H1 (cell line): ENCODE measurements around the gene NFKBIL1. TPM values are rescaled to one million over a fixed set of nuclear protein-coding genes. Genes with fewer than 3 reads are reported as not detected.

Experiments
- CTCF ChIA-PET: fragments of 300-600 bp; sonication (Branson Sonifier 250); formaldehyde crosslinking; loops from one replicate; lab custom pipeline; 2021; ENCODE audit not compliant: partially characterized antibody; lab: Charles Lee
- POLR2A ChIA-PET: fragments of 300-600 bp; sonication (Branson Sonifier 250); formaldehyde crosslinking; loops from one replicate; lab custom pipeline; 2021; ENCODE audit warnings: inconsistent platforms; ENCODE audit not compliant: partially characterized antibody; lab: Charles Lee
- DNase-seq, 2 experiments: peaks; one replicate each; pipeline versions ENCODE4 v3.0.0 to v3.0.0-alpha.2; 2010 to 2022; ENCODE audit warnings: low spot score in 2 of 2, low read depth in 1 of 2, mixed read lengths in 1 of 2
- FAIRE-seq: peaks from 2 replicates; lab custom pipeline; 2011; peaks lifted over from hg19 to GRCh38; lab: Jason Lieb, UNC
- H2AFZ ChIP-seq: 2 replicates; pipeline ENCODE4 v1.8.1; 2012; ENCODE audit warnings: low read length, inconsistent platforms
- H2AK5ac ChIP-seq: 2 replicates; pipeline ENCODE4 v1.6.1; 2013; ENCODE audit warnings: low read depth, low read length
- H2BK120ac ChIP-seq: replicated peaks from 2 replicates; pipeline ENCODE3; 2013; ENCODE audit warnings: low read depth, low read length, inconsistent platforms
- H2BK12ac ChIP-seq: 2 replicates; pipeline ENCODE4 v1.6.1; 2013; ENCODE audit warnings: low read depth, low read length
- H2BK15ac ChIP-seq: 2 replicates; pipeline ENCODE4 v1.6.1; 2013; ENCODE audit warnings: low read length
- H2BK20ac ChIP-seq: 2 replicates; pipeline ENCODE4 v1.6.1; 2013; ENCODE audit warnings: low read length
- H2BK5ac ChIP-seq: 2 replicates; pipeline ENCODE4 v1.6.1; 2013; ENCODE audit warnings: low read depth, low read length
- H3K14ac ChIP-seq: 2 replicates; pipeline ENCODE4 v1.6.1; 2013; ENCODE audit warnings: inconsistent platforms; ENCODE audit not compliant: insufficient read length
- H3K18ac ChIP-seq: 2 replicates; pipeline ENCODE4 v1.6.1; 2013; ENCODE audit warnings: low read length; ENCODE audit errors: extremely low read depth
- H3K23ac ChIP-seq: 2 replicates; pipeline ENCODE4 v1.6.1; 2013; ENCODE audit warnings: inconsistent platforms; ENCODE audit not compliant: insufficient read length
- H3K23me2 ChIP-seq: 2 replicates; pipeline ENCODE4 v1.6.1; 2013; ENCODE audit warnings: low read depth, low read length
- H3K27ac ChIP-seq: 2 replicates; pipeline ENCODE4 v1.6.1; 2011; ENCODE audit warnings: low read depth, low read length, inconsistent platforms
- H3K27me3 ChIP-seq, 4 experiments: replicated peaks in 1 of 4; 1 replicate in 1 of 4; 2 replicates in 3 of 4; pipeline versions ENCODE4 v1.6.1 to v1.8.1; 2011 to 2013; ENCODE audit warnings: low read length in 3 of 4, mild to moderate bottlenecking in 3 of 4, inconsistent platforms in 2 of 4, mixed read lengths in 2 of 4, moderate library complexity in 1 of 4; ENCODE audit not compliant: control insufficient read depth in 3 of 4, insufficient read depth in 3 of 4; ENCODE audit errors: extremely low read depth in 1 of 4
- H3K36me3 ChIP-seq, 4 experiments: 2 replicates each; pipeline versions ENCODE4 v1.6.1 to v1.8.1; 2011 to 2013; ENCODE audit warnings: mild to moderate bottlenecking in 4 of 4, low read length in 3 of 4, moderate library complexity in 2 of 4, control low read depth in 1 of 4, inconsistent platforms in 1 of 4; ENCODE audit not compliant: insufficient read depth in 4 of 4, control insufficient read depth in 2 of 4
- H3K4ac ChIP-seq: replicated peaks from 2 replicates; pipeline ENCODE3; 2013; ENCODE audit warnings: low read length, low read depth, mixed read lengths, inconsistent platforms; ENCODE audit not compliant: insufficient read length
- H3K4me1 ChIP-seq, 4 experiments: replicated peaks in 1 of 4; 1 replicate in 1 of 4; 2 replicates in 3 of 4; pipeline versions ENCODE4 v1.6.1 to v1.8.1; 2011 to 2013; ENCODE audit warnings: low read length in 3 of 4, inconsistent platforms in 2 of 4, mixed read lengths in 1 of 4; ENCODE audit not compliant: insufficient read depth in 4 of 4, control insufficient read depth in 3 of 4
- H3K4me2 ChIP-seq, 2 experiments: 2 replicates each; pipeline versions ENCODE4 v1.6.1 to v1.8.1; 2011 to 2013; ENCODE audit warnings: low read depth in 2 of 2, low read length in 2 of 2, control low read depth in 1 of 2, inconsistent platforms in 1 of 2, mild to moderate bottlenecking in 1 of 2; ENCODE audit not compliant: insufficient read depth in 1 of 2
- H3K4me3 ChIP-seq, 4 experiments: fragments of 200-600, 300-600 bp in 1 of 4; sonication (generic), shearing (Covaris generic), sonication (Bioruptor Twin) in 1 of 4; 2 replicates each; pipeline versions ENCODE4 v1.5.1 to v1.8.1; 2011 to 2016; ENCODE audit warnings: low read length in 4 of 4, low read depth in 3 of 4, control low read depth in 2 of 4, inconsistent platforms in 2 of 4, mild to moderate bottlenecking in 2 of 4, mixed read lengths in 1 of 4, moderate library complexity in 1 of 4; ENCODE audit not compliant: insufficient read depth in 2 of 4; ENCODE audit errors: extremely low read depth in 1 of 4
- H3K56ac ChIP-seq: replicated peaks from 2 replicates; pipeline ENCODE3; 2013; ENCODE audit warnings: low read depth, mild to moderate bottlenecking, mixed read lengths, low read length, inconsistent platforms; ENCODE audit not compliant: insufficient read length
- H3K79me1 ChIP-seq: 2 replicates; pipeline ENCODE4 v1.6.1; 2013; ENCODE audit warnings: low read depth, low read length, control low read depth
- H3K79me2 ChIP-seq, 2 experiments: 2 replicates each; pipeline versions ENCODE4 v1.6.1 to v1.8.1; 2012 to 2013; ENCODE audit warnings: low read length in 2 of 2, mild to moderate bottlenecking in 2 of 2, inconsistent platforms in 1 of 2; ENCODE audit not compliant: insufficient read depth in 2 of 2, control insufficient read depth in 1 of 2
- H3K9ac ChIP-seq, 4 experiments: replicated peaks in 1 of 4; 1 replicate in 1 of 4; 2 replicates in 3 of 4; pipeline versions ENCODE4 v1.6.1 to v1.8.1; 2011 to 2013; ENCODE audit warnings: low read depth in 3 of 4, low read length in 3 of 4, control low read depth in 2 of 4, mild to moderate bottlenecking in 2 of 4, moderate library complexity in 2 of 4, inconsistent platforms in 1 of 4; ENCODE audit errors: extremely low read depth in 1 of 4
- H3K9me3 ChIP-seq, 2 experiments: 2 replicates each; pipeline versions ENCODE4 v1.6.1 to v1.8.1; 2012 to 2013; ENCODE audit warnings: mild to moderate bottlenecking in 2 of 2, moderate library complexity in 2 of 2, control low read depth in 1 of 2, inconsistent platforms in 1 of 2, low read depth in 1 of 2, low read length in 1 of 2, mixed read lengths in 1 of 2; ENCODE audit not compliant: insufficient read depth in 2 of 2
- H4K20me1 ChIP-seq, 2 experiments: replicated peaks in 1 of 2; 2 replicates each; pipeline versions ENCODE3 to v1.8.1; 2011 to 2013; ENCODE audit warnings: inconsistent platforms in 2 of 2, low read length in 2 of 2, mild to moderate bottlenecking in 1 of 2; ENCODE audit not compliant: insufficient read depth in 2 of 2, control insufficient read depth in 1 of 2
- H4K5ac ChIP-seq: 2 replicates; pipeline ENCODE4 v1.6.1; 2013; ENCODE audit warnings: low read length, low read depth, mixed read lengths, inconsistent platforms; ENCODE audit not compliant: insufficient read length
- H4K8ac ChIP-seq: 2 replicates; pipeline ENCODE4 v1.8.0; 2013; ENCODE audit warnings: mild to moderate bottlenecking, moderate library complexity, low read length, inconsistent platforms; ENCODE audit not compliant: insufficient read depth; ENCODE audit errors: extremely low read depth
- H4K91ac ChIP-seq: replicated peaks from 2 replicates; pipeline ENCODE3; 2013; ENCODE audit warnings: low read length, mixed read lengths, inconsistent platforms; ENCODE audit not compliant: insufficient read length
- CREB1 ChIP-seq: IDR thresholded peaks from 2 replicates; pipeline ENCODE4 v1.6.1; 2012; ENCODE audit warnings: inconsistent platforms
- CTBP2 ChIP-seq: IDR thresholded peaks from 2 replicates; pipeline ENCODE4 v1.7.0; 2011; ENCODE audit warnings: borderline replicate concordance, mild to moderate bottlenecking, moderate library complexity, mixed read lengths, low read length; ENCODE audit not compliant: insufficient read depth, insufficient read length
- POU5F1 ChIP-seq: IDR thresholded peaks from 2 replicates; pipeline ENCODE4 v1.6.1; 2011; ENCODE audit warnings: low read depth, mild to moderate bottlenecking, low read length, moderate library complexity
- SP4 ChIP-seq: IDR thresholded peaks from 2 replicates; pipeline ENCODE4 v1.6.1; 2012; ENCODE audit warnings: low read length, inconsistent platforms
- WGBS, 2 experiments: shearing (Covaris generic) in 1 of 2; methylation state at CpG; one replicate each; pipeline versions ENCODE4 v1.1.6 to v1.1.7; 2013 to 2015; ENCODE audit warnings: low lambda C conversion rate in 2 of 2, mixed read lengths in 2 of 2, inconsistent platforms in 1 of 2, low coverage in 1 of 2, missing lambda C conversion rate in 1 of 2; ENCODE audit not compliant: insufficient replicate concordance in 2 of 2, insufficient coverage in 1 of 2, insufficient read length in 1 of 2; ENCODE audit errors: extremely low coverage in 1 of 2, missing lambda C conversion rate in 1 of 2; 5-methylcytosine and 5-hydroxymethylcytosine counted together
- polyA plus RNA-seq, 7 experiments: library from polyadenylated mRNA; depleted of rRNA in 3 of 7; stranded (reverse) in 5 of 7; unstranded in 2 of 7; fragments of >200 nt in 5 of 7; fragments of 200-250 nt in 2 of 7; gene quantifications; 1 replicate in 5 of 7; 2 replicates in 1 of 7; 4 replicates in 1 of 7; pipeline versions ENCODE4 v1.2.1 to v1.2.3, GENCODE V29; 2011 to 2013; ENCODE audit warnings: missing spikeins in 2 of 7, mixed read lengths in 2 of 7
- total RNA-seq: library from RNA; stranded (reverse); fragmentation: NEBNext Ultra II Directional; extraction: Animal tissue kit (Norgen Biotek cat#: 25700); gene quantifications from 2 replicates; pipeline ENCODE4 v1.2.1, GENCODE V29; 2021

The NFKBIL1 gene
- total and polyA plus RNA-seq, 2 of the 8 experiments (the other 6 are each of a cell fraction or from before 2014, with no cell fraction given): 7.5 to 11.2 TPM

- POLR2A ChIA-PET: interaction anchor here (0.6 to 2.6 kb wide), 7 partner anchors 14 to 82 kb away, joined by 3 to 8 read pairs (median 3); partner anchors contain the start of gene BAG6
- Histone ChIP-seq H3K4me2 (no peak overlapping the region), H4K5ac (no peak overlapping the region), H4K91ac (no peak overlapping the region), H3K4ac (no peak overlapping the region), H2BK12ac (no peak overlapping the region), H4K8ac (no peak overlapping the region), H4K20me1 (no peaks in the 10 kb centered on the region), H3K18ac (no peak overlapping the region), H2BK120ac (no peak overlapping the region), H2BK5ac (no peak overlapping the region), H3K27ac (no peak overlapping the region), H3K23me2 (peaks cover 3% of the 10 kb centered on the region; the same call in 1 of the 2 replicates), H3K9ac (no peak overlapping the region), H3K27me3 (no peaks in the 10 kb centered on the region), H3K36me3 (no peaks in the 10 kb centered on the region), H3K4me1 (no peaks in the 10 kb centered on the region; a peak in 2 of 7 replicates), H3K56ac (no peak overlapping the region), H3K4me3 (no peak overlapping the region), H2AK5ac (no peak overlapping the region), H3K23ac (no peak overlapping the region), H2BK20ac (no peak overlapping the region), H2AFZ (no peak overlapping the region), H3K9me3 (no peaks in the 10 kb centered on the region), H2BK15ac (no peak overlapping the region), H3K79me1 (no peaks in the 10 kb centered on the region), H3K14ac (no peak overlapping the region), H3K79me2 (no peaks in the 10 kb centered on the region)
- DNase-seq: no peak
- CTCF ChIA-PET: interaction anchor here (1.3 to 4.9 kb wide), 6 partner anchors 10 to 31 kb away, joined by 3 to 47 read pairs (median 14); partner anchors contain the start of genes LST1 and LTB
- FAIRE-seq: no peak
- TF ChIP-seq CREB1 (no peak), CTBP2 (no peak), POU5F1 (no peak), SP4 (no peak)
- WGBS, 2 experiments: 100% methylated on average over 1 of the region's 1 CpG; no CpG with 5 or more reads in 1 of the 2 experiments
These were observed 22.6 kb downstream of the NFKBIL1 start for GRCh38 chr6:31569861-31570536.
